Left ventricle myocardium inferior (tissue), 1 donor: ENCODE results near the gene WNT3. TPM values are rescaled to one million over a fixed set of nuclear protein-coding genes. Genes with fewer than 3 reads are reported as not detected.

Experiments
- DNase-seq: peaks from one replicate; pipeline ENCODE4 v3.0.0-alpha.2; 2020
- H3K27ac ChIP-seq: fragments of 200-600 bp; replicated peaks from 2 replicates; pipeline ENCODE4 v1.8.0; 2021
- H3K27me3 ChIP-seq: fragments of 200-600 bp; 2 replicates; pipeline ENCODE4 v1.8.0; 2021; ENCODE audit warnings: low read depth
- H3K36me3 ChIP-seq: fragments of 200-600 bp; 2 replicates; pipeline ENCODE4 v1.8.0; 2021
- H3K4me1 ChIP-seq: fragments of 200-600 bp; 2 replicates; pipeline ENCODE4 v1.8.0; 2021
- H3K4me3 ChIP-seq: fragments of 200-600 bp; 2 replicates; pipeline ENCODE4 v1.8.0; 2021; ENCODE audit warnings: mild to moderate bottlenecking, moderate library complexity
- H3K9me3 ChIP-seq: fragments of 200-600 bp; replicated peaks from 2 replicates; pipeline ENCODE4 v1.8.0; 2021
- CTCF ChIP-seq: fragments of 200-600 bp; IDR thresholded peaks from 2 replicates; pipeline ENCODE4 v1.8.0; 2021; ENCODE audit warnings: antibody characterized with exemption, mild to moderate bottlenecking, borderline replicate concordance
- intact Hi-C: fragments of 100-400 bp; cut with micrococcal nuclease; formaldehyde crosslinking; loops from one replicate; pipeline ENCODE4 v1.11.0; 2022
- total RNA-seq: library from RNA; stranded (reverse); fragmentation: NEBNext Ultra II Directional; extraction: Animal tissue kit (Norgen Biotek cat#: 25700); gene quantifications from one replicate; pipeline ENCODE4 v1.2.1, GENCODE V29; 2021
- donor health status: DM: no; HTN: yes; CAD: no; lungs with severe emphysema.

Gene WNT3
- total RNA-seq, 1 donor from 2014 or later = 0.96 TPM

GRCh38 chr17:46796956-46797530 is 21.4 kb downstream of the WNT3 start:
- no peak for DNase-seq
- Histone ChIP-seq H3K4me3 (no peak overlapping the region), H3K4me1 (no peaks in the 10 kb centered on the region), H3K9me3 (no peaks in the 10 kb centered on the region), H3K36me3 (no peaks in the 10 kb centered on the region), H3K27me3 (peaks cover 63% of the 10 kb centered on the region), H3K27ac (no peak overlapping the region)
- intact Hi-C loops = no loop called here
- no peak for TF ChIP-seq CTCF

- Histone ChIP-seq H3K27me3 (peaks cover 66% of the 10 kb centered on the region), H3K4me1 (no peaks in the 10 kb centered on the region), H3K4me3 (no peak overlapping the region), H3K9me3 (no peaks in the 10 kb centered on the region), H3K27ac (no peak overlapping the region), H3K36me3 (no peaks in the 10 kb centered on the region)
- no peak for TF ChIP-seq CTCF
- intact Hi-C loops = no loop called here
- no peak for DNase-seq
These were observed 22.0 kb downstream of the WNT3 start for GRCh38 chr17:46796524-46796923.

GRCh38 chr17:46796084-46796483 is 22.4 kb downstream of the WNT3 start:
- DNase-seq = no peak
- Histone ChIP-seq H3K27ac (no peak overlapping the region), H3K4me1 (no peaks in the 10 kb centered on the region), H3K27me3 (peaks cover 67% of the 10 kb centered on the region), H3K4me3 (no peak overlapping the region), H3K36me3 (no peaks in the 10 kb centered on the region), H3K9me3 (no peaks in the 10 kb centered on the region)
- intact Hi-C loops = no loop called here
- TF ChIP-seq CTCF = no peak

GRCh38 chr17:46795379-46795952 is 23.0 kb downstream of the WNT3 start:
- TF ChIP-seq CTCF = no peak
- Histone ChIP-seq H3K4me3 (no peak overlapping the region), H3K4me1 (no peaks in the 10 kb centered on the region), H3K36me3 (no peaks in the 10 kb centered on the region), H3K27ac (no peak overlapping the region), H3K27me3 (peaks cover 68% of the 10 kb centered on the region), H3K9me3 (no peaks in the 10 kb centered on the region)
- intact Hi-C loops = no loop called here
- DNase-seq = no peak

- Histone ChIP-seq H3K27me3 (peaks cover 79% of the 10 kb centered on the region), H3K4me3 (no peak overlapping the region), H3K36me3 (no peaks in the 10 kb centered on the region), H3K9me3 (peaks cover 4% of the 10 kb centered on the region), H3K4me1 (no peaks in the 10 kb centered on the region), H3K27ac (no peak overlapping the region)
- DNase-seq = no peak
- TF ChIP-seq CTCF = no peak
- intact Hi-C loops = no loop called here
These were observed 24.2 kb downstream of the WNT3 start for GRCh38 chr17:46794318-46794717.
